Umbilical cord (tissue), 2 donors: Measurements from ENCODE around the gene RNF121. TPM values are rescaled to one million over a fixed set of nuclear protein-coding genes. Genes with fewer than 3 reads are reported as not detected.

ENCODE experiments used
- DNase-seq: peaks from one replicate; pipeline ENCODE4 v3.0.0-alpha.2; 2015; ENCODE audit warnings: low spot score
- total RNA-seq: library from RNA; depleted of rRNA; stranded (reverse); fragments of >200 nt; gene quantifications from one replicate; pipeline ENCODE4 v1.2.3, GENCODE V29; 2014; ENCODE audit warnings: low replicate concordance; ENCODE audit not compliant: insufficient read depth

Gene RNF121
- total RNA-seq, 1 donor from 2014 or later = 30.1 TPM

DNA sequence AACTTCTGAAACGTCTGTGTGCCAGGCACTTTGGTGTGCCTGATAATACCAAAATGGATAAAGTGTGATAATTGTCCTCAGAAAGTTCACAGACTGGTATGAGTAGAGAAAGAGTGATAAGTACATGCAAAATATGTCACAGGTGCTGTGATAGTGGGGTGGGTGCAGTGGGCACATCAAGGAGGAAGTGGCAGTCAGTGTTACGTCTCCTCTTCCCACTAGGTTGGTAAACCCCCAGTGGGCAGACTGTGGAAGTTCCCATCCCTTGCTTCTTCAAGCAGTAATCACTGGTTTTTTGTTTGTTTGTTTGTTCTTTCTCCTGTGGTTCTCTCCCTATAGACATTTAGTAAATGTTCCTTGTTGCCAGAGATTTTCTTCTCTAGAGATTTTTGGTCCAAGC lies 5.4 kb downstream of the RNF121 start:
- no peak for DNase-seq

DNA sequence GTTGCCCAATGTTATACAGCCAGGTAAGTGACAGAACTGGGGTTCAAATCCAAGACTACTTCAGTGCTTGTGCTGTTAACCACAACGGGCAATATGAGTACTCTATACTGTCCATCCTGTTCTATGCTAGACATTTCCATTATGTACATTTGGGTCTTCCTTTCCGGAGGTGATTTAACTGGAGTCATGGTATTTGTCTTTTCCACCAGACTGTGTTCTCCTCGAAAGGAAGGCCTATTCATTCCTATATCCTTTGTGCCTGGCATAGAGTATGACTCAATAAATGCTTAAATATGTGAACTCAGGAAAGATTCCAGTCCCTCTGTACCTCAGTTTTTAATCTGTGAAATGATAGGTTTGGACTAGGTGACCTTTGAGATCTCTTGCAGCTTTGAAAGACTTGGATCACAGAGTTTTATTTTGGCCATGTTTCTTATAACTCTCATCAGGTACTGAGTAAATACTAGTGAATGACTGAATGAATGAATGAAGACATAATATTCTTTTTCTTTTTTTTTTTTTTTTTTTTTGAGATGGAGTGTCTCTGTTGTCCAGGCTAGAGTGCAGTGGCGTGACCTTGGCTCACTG lies 6.6 kb downstream of the RNF121 start:
- DNase-seq = no peak

DNA sequence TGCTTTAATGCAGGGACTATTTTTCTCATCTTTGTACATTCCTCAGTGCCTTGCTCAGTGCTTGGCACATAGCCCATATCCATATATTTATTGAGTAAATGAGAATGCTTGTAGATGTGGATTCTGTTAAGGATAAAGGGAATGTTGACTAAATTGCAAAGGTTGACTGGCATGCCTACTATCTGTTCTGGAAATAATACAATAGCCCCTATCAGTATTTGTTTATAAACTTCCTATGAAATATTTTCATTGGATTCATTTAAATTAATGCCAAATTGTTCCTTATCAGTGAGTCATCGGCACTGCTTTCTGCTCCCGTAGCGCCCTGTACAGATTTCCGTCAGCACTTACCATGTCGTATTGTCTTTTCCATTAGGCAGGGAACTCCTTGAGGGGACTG lies 8.0 kb downstream of the RNF121 start:
- no peak for DNase-seq

DNA sequence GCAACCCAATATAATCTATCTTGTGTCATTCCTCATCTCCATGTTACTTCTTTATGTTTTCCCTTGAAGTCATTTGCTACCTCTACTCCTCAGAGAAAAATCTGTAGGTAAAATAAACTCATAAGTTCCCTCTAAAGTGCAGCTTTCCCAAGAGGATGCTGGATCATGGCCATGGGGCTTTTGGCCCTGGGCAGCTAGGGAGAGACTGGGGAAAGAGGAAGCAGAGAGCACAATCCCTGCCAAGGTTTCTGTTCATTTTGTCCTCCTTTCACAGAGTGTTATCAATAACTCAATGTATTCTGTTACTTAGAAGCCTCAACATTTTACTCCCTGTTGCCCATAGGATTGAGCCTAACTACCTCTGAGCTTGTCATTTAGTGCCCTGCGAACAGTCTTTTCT lies 9.0 kb downstream of the RNF121 start:
- DNase-seq = no peak

DNA sequence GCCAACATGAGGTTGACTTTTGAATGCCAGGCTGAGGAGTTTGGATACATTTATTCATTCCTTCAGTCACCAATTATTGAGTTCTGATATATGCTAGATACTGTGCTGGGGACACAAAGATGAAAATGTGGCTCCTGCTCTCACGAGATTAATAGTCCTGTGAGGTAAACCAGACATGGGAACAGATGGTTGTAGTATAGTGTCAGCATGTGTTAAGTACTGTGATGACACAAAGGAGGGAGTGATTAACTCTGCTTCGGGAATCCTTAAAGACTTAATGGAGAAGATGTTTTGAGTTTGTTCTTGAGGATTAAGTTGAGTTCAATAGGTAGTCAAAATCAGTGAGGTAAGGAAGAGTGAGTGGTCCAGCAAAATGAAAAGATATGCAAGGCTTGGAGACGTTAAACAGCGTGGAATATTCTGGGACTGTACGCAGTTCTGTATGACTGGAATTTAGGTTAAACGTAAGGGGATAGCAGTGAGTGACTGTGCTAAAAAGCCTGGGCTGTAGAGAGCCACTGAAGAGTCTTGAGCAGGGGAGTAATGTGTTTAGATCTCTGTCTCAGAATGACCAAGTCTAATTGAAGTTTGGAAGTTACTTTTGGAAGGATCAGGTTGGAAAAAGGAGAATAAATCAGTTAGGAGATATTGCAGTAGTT lies 11.8 kb downstream of the RNF121 start:
- no peak for DNase-seq

DNA sequence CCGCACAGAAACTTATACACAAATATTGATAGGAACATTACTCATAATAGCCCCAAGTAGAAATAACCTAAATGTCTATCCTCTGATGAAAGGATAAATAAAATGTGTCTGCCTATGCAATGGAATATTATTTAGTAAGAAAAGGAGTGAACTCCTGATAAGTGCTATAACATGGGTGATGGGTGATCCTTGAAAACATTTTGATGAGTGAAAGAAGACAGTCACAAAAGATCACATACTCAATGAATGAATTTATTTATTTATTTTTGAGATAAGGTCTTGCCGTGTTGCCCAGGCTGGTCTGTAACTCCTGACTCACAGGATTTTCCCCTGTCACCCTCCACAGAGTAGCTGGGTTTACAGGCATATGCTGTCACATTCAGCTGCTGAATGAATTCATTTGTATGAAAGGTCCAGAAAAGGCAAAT lies 17.3 kb downstream of the RNF121 start:
- DNase-seq = no peak

DNA sequence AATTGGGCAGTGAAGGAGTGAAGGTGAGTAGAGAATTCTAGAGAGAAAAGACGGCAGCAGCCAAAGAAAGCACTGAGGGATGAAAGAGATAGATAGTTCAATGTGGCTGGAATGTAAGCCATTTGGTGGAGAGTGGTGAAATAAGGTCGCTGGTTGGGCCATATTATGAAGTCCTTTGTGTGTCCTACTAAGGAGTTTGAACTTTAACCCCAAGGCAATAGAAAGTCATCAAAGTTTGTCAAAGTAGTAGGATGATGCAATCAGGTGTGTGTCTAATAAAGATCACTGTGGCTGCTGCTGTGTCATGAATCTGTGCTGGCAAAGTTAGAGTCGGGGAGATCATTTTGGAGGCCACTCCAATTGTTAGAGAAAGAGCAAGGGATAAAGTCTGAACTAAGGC lies 18.7 kb downstream of the RNF121 start:
- DNase-seq = no peak

DNA sequence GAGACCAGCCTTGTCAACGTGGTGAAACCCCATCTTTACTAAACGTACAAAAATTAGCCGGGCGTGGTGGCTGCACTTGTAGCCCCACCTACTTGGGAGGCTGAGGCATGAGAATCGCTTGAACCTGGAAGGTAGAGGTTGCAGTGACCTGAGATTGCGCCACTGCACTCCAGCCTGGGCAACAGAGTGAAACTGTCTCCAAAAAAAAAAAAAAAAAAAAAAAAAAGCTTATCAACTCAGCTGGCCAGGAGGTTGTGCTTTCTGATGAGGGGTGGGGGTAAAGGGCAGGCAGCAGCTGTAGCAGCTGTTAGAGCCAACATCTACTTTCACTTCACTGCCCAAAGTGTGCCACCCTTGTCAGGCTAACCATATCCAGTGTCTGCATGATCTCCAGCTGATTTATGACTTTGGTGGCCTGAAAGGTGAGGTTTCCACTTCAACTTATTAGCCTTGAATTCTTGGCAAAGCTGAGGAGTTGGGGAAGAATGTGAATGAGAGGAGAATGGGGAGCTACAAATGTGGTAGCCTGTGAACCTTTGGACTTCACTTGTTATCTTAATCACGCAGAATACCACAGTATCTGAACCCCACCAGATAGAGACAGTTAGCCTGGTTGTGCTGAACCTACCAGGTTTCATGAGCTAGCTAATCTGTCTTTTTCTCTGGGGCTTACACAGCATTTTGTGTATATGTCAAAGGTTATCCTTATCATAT lies 19.6 kb downstream of the RNF121 start:
- peak; percentile 30 for DNase-seq

DNA sequence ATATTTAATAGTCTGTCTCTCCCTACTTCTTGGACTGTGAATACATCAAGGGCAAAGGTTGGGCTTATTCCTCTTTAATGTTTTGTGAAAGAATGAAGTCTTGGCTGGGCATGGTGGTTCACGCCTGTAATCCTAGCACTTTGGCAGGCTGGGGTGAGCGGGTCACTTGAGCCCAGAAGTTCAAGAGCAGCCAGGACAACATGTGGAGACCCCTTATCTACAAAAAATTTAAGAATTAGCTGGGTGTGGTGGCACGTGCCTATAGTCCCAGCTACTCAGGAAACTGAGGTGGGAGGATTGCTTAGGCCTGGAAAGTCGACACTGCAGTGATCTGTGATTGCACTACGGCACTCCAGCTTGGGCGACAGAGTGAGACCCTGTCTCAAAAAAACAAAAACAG lies 20.2 kb downstream of the RNF121 start:
- DNase-seq = no peak

DNA sequence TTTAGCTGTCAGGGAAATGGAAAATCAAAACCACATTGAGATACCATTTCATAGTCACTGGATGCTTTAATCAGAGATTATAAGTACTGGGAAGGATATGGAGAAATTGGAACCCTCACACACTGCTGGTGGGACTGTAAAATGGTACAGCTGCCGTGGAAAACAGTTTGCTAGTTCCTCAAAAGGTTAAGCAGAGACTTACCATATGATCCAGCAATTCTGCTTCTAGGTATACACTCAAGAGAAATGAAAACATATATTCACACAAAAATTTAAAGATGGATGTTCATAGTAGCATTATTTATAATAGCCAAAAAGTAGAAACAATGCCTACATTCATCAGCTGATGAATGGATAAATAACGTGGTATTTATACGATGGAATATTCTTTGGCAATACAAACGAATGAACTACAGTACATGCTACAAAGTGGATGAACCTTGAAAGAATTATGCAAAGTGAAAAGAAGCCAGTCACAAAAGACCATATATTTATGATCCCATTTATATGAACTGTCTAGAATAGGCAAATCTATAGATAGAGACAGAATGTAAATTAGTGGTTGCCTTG lies 23.0 kb downstream of the RNF121 start:
- no peak for DNase-seq

DNA sequence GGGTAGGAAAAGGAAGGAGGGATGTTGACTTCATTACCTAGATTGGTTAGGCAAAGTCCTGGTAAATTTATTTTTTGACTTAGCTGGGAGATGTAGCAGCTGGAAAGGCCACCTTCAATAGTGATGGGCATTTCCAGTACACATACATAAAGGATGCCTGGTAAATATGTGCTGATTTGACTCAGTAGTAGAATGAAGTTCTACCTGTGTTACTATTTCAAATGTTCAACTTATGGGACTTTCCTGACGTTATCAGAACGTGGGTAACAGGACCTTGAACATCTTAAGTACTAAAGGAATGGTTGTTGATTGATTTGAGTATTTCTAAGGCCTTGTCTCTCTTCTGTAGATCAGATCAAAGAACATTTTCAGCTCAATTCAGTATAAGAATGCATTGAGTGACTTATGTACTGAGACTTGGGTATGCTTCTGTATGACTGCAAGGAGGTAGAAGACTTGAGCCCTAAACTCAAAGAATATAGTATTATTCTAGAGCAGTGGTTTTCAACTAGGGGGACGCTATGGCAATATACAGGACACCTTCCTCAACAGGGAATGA lies 27.1 kb downstream of the RNF121 start:
- no peak for DNase-seq

DNA sequence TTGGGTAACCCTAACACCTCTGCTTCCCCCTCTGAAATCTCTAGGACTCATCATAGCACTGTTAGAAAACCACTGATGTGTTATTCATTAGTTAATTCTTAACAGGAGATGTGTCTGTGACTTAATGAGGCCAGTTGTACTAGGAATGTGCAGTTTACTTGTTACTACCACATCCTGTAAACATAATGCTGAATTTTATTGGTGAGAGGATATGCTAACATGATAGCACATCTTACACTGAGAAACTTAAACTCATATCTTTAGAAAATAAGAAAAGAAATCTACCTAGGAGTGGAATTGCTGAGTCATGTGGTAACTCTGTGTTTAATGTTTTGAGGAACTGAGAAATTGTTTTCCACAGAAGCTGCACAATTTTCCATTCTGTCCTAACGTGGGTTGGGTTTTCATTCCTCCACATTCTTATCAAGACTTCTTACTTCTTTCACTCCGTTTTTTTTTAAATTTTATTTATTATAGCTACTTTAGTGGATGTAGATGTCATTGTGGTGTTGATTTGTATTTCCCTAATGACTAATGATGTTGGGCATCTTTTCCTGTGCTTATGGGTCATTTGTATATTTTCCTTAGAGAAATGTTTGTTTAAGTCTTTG lies 33.7 kb downstream of the RNF121 start:
- DNase-seq = no peak

DNA sequence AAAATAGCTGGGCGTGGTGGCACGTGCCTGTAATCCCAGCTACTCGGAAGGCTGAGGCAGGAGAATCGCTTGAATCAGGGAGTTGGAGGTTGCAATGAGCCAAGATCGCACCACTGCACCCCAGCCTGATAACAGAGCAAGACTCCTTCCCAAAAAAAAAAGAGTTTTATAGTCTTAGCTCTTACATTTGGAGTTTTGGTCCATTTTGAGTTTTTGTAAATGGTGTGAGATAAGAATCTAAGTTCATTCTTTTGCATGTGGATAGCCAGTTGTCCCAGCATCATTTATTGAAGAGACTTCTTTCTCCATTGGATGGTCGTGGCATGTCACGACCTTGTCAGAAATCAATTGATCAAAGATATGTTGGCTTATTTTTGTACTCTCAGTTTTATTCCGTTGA lies 34.6 kb downstream of the RNF121 start:
- DNase-seq = no peak

DNA sequence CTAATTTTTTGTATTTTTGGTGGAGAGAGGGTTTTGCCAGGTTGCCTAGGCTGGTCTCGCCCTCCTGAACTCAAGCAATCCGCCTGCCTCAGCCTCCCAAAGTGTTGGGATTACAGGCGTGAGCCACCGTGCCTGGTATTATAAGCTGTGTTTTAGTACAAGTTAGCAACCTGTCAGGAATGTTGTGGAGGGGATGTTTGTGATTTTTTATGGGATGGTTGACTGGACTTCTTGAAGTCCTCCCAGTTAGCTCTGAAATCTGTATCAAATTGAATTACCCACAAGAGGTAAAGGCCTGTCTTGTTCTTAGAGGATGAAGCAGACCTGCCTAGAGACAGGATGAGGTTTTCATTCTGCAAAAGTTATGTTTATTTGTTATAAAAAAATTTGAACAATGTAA lies 35.8 kb downstream of the RNF121 start:
- no peak for DNase-seq

DNA sequence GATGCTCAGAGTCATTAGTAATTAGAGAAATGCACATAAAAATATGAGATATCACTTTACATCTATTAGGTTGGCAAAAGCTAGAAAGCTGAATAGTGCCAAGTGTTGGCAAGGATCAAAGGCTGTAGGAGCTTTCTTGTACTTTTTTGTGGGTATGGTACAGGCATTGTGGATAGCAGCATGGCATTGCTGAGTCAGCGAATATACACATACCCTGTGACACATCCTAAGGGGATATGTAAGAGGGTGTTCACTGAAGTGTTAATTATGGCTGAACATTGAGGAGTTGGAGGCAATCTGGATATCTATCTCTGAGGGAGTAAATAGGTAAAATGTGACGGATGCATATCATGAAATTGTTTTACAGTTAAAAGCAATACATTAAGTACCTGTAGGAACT lies 42.8 kb downstream of the RNF121 start:
- DNase-seq = no peak

DNA sequence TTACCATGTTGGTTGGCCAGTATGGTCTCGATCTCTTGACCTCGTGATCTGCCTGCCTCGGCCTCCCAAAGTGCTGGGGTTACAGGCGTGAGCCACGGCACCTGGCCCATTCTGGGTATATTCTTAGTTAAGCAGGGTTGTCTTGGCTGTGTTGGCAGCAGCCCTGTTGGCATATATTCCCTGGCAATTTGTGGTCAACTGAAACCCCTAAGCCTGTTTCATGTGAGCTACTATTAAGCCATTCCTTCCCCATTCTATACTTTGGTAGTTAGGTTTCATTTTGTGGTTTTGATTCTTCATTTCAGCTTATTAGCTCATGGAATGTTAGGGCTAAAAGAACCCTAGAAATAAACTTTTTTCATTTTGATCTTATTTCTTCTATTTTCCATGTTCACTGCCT lies 47.7 kb downstream of the RNF121 start:
- DNase-seq = no peak

DNA sequence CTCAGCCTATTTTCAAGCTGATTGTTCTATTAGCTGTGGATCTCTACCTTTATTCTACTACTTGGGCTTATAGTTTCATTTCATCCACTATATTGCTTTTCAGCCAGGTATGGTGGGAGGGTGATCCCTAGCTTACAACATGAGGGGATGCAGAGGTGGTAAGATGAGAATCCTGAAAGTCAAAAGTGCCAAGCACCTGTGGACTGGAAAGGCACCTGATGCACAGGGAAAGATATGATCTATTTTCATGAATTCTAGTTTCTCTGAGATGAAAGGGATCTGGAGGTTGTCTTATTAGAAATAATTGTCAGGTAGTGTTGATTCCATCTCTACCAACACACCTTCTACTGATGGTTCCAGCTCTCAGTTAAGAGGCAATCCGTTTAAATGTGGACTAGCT lies 48.2 kb downstream of the RNF121 start:
- DNase-seq = no peak

DNA sequence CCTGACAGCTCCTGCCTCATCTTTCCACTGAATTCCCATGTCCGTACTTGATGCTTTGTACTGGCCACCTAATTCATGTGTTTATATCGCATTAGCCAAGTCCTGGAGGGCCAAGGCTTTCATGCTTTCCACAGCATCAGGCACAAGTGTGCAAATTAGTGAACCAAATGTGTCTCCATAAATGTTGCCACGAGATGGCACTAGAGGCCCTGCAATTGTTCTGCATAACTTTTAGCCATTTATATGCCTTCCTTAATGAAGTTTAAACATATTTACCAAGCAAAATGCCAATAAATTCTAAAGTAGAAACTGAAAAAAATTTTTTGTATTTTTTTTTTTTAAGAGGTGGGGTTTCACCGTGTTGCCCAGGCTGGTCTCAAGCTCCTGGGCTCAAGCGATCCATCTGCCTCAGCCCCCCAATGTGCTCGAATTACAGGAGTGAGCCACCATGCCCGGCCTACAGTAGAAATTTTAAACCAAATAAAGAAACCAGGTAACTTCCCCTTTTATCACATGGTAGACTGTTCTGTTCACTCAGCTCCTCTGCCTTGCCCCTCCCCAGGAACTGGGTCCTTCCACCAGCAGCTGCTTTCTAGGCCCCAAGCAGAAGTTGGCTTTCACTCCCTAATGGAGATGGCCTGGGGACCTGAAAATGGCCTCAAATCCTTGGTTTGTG lies 49.0 kb downstream of the RNF121 start:
- peak; percentile 43 for DNase-seq

DNA sequence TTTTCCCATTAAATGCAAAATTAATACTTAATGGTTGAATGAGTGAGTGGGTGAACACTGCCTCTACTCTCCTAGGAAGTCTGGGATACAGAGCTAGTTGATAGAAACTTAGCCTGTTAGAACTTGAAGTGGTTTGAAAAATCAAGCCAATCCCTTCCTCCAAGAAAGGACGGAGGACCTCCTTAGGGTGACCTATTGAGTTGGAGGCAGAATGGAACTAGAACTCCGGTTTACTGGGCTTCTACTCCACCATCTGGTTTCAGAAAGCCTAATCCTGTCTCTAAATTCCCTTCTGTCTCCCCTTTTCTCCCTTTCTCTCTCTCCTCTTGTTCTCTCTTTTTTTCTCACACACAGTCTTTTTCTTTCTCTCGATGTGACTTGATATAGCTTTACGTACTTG lies 50.2 kb downstream of the RNF121 start:
- no peak for DNase-seq

DNA sequence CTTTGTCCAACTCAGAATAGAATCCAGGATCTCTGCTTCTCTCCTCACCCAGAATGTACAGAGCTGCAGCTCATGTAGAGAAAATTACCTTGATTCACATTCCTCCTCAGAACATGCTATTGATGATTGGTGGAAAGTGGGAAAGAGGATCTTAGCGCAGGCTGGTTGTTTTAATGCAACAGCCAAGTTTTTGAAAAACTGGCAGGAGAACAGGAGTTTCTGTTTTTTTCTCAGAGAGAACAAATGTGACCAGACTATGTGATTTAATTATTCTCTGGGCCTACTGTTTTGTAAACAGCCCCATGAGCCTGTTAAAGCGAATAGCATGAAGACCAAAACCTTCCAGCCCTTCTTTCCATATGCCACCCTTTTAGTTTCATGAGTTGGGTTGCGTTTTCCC lies 50.8 kb downstream of the RNF121 start:
- DNase-seq = no peak

DNA sequence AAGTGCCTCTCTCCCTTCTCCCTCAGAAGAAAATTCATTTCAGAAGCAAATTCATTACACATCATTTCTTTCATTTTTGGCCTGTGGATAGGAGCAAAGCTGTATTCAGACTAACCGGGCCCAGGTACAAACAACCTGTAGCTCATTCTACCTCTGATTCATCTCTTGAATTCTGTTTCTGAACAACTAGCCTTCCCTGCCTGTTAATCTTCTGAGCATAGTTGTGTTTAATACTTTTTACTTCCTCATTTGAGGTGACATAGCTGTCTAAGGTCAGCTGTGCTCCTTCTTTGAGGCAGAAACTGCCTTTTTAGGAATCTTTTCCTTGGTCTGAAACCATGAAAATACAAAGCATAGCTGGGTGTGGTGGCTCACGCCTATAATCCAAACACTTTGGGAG lies 57.3 kb downstream of the RNF121 start:
- no peak for DNase-seq

DNA sequence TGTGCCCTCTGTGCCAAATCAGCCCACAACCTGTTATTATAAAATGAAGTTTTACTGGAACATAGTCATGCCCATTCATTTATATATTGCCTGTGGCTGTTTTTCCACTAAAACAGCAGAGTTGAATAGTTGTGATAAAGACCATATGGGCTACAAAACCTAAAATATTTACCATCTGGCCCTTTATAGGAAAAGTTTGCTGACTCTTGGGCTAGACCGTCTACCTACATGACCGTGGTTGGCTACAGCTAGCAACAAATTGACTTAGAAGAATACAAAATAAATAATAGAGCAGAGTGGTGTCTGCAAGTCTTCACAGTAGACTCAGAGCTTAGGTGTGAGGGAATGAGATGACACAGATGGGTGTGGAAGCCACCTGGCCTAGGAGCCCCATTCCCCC lies 58.7 kb downstream of the RNF121 start:
- DNase-seq = no peak
